Coronary artery (tissue), 2 donors: ENCODE results near the gene P2RY12.

Experiments used
- DNase-seq: peaks from one replicate; pipeline ENCODE4 v3.0.0-alpha.2; 2017; ENCODE audit warnings: low spot score
- H3K27ac ChIP-seq, 2 donors: fragments of 200-600 bp; sonication (generic); one replicate each; pipeline ENCODE4 v1.5.1; 2016 to 2019
- H3K4me3 ChIP-seq: fragments of 200-600 bp; sonication (generic); 2 replicates; pipeline ENCODE4 v1.5.1; 2016; ENCODE audit warnings: mild to moderate bottlenecking, moderate library complexity
- TF ChIP-seq, protein P1 (sequence below): fragments of 200-600 bp; sonication (generic); IDR thresholded peaks from one replicate; pipeline ENCODE4 v1.5.1; 2019; ENCODE audit warnings: antibody characterized with exemption

The P2RY12 gene

GRCh38 chr3:151305060-151305774 is 79.3 kb downstream of the P2RY12 start:
- no peak for DNase-seq
- no peak overlapping the region for H3K27ac ChIP-seq
- TF ChIP-seq, protein P1, sequence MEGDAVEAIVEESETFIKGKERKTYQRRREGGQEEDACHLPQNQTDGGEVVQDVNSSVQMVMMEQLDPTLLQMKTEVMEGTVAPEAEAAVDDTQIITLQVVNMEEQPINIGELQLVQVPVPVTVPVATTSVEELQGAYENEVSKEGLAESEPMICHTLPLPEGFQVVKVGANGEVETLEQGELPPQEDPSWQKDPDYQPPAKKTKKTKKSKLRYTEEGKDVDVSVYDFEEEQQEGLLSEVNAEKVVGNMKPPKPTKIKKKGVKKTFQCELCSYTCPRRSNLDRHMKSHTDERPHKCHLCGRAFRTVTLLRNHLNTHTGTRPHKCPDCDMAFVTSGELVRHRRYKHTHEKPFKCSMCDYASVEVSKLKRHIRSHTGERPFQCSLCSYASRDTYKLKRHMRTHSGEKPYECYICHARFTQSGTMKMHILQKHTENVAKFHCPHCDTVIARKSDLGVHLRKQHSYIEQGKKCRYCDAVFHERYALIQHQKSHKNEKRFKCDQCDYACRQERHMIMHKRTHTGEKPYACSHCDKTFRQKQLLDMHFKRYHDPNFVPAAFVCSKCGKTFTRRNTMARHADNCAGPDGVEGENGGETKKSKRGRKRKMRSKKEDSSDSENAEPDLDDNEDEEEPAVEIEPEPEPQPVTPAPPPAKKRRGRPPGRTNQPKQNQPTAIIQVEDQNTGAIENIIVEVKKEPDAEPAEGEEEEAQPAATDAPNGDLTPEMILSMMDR = no peak
- H3K4me3 ChIP-seq = no peak overlapping the region

- TF ChIP-seq, protein P1 = no peak
- Histone ChIP-seq H3K27ac (no peak overlapping the region), H3K4me3 (no peak overlapping the region)
- DNase-seq = no peak
Measured at GRCh38 chr3:151303751-151304150, 80.8 kb downstream of the P2RY12 start.

DNA sequence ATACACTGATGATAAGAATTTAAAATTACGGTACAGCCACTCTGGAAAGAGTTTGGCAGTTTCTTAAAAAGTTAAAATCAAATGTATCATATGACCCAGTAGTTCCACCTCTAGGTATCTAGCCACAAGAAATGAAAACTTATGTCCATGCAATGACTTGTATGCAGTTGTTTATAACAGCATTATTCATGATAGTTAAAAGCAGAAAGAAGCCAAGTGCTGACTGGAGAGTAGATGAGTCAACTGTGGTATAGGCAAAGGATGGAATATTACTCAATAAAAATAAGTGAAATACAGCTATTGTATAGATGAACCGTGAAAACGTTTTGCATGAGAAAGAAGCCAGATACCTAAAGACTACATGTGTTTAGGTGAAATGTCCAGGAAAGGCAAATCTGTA is 82.8 kb downstream of the P2RY12 start:
- no peak overlapping the region for H3K27ac ChIP-seq
- TF ChIP-seq, protein P1 = no peak
- DNase-seq = no peak

DNA sequence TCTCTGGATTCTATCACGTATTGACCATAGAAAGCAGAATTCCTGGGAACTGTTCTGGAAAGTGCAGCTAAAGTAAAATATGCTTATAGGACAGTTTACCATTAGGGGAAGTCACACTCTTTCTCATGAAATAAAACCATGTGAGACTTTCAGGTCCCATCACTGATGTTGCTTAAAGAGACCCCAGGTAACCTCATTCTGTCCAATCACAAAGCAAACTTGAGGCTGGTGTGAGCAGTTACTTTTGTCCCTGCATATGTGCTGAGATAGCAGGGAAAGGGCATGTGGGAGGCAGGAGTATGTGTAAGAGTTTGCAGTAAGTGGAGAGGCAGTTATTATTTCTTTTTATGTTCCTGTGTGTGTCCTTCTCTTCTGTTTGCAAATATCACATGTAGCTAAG is 84.0 kb downstream of the P2RY12 start:
- Histone ChIP-seq H3K27ac (no peak overlapping the region), H3K4me3 (no peak overlapping the region)
- TF ChIP-seq, protein P1 = no peak
- no peak for DNase-seq

More for the DNA sequence above, 82.8 kb downstream of the P2RY12 start:
- H3K4me3 ChIP-seq = no peak overlapping the region

DNA sequence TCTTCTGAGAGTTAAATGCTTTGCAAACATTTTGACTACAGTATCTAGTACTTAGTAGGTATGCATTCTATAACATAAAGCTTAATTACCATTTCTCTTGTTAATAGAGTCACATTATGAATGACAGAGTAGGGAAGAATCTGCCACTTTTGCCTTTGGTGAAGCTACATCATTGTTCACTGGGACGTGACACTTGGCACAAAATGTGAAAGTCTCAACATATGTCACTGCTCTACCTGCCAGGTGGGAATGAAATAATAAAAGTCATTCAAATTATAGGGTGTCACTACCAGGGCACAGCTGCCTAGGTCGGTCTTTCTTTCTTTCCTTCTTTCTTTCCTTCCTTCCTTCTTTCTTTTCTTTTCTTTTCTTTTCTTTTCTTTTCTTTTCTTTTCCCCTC is 85.5 kb downstream of the P2RY12 start:
- Histone ChIP-seq H3K27ac (no peak overlapping the region), H3K4me3 (no peak overlapping the region)
- TF ChIP-seq, protein P1 = no peak
- DNase-seq = no peak

GRCh38 chr3:151297429-151297828 is 87.1 kb downstream of the P2RY12 start:
- Histone ChIP-seq H3K27ac (no peak overlapping the region), H3K4me3 (no peak overlapping the region)
- TF ChIP-seq, protein P1 = no peak
- no peak for DNase-seq

DNA sequence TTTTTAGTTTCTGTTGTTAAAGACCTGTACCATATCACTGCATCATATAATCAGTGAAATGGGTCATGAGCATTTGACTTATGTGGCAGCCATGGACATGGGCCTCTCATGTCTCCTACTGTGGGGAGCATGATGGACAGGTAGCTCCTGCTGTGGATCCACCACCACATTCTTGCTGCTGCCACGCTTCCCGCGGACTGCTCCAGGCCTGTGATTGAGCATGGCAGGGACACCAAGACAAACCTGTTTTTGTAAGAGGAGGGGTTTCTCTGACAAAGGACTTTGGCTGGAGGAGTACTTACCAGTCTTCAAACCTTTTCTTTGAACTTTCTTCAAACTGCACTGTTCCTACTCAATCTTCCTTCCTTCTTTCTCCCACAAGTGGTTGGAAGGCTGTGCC is 88.3 kb downstream of the P2RY12 start:
- TF ChIP-seq, protein P1 = no peak
- no peak for DNase-seq
- Histone ChIP-seq H3K27ac (no peak overlapping the region), H3K4me3 (no peak overlapping the region)
